ENCODE results near the gene ICE1.
"Not testable (repeated sequence)": the region's sequence is repeated elsewhere in the genome, so short reads cannot be mapped to it uniquely, and the experiment has no call there.

ICE1 gene

GRCh38 chr5:5470933-5471332, 48.5 kb downstream of the ICE1 start:
- H3K4me3 ChIP-seq (replicated peaks; ENCODE audit: low read depth, low read length) = no peak overlapping the region
- TF ChIP-seq CTCF (IDR thresholded peaks at IDR 0.05; ENCODE audit: insufficient read depth, low read length, poor library complexity, severe bottlenecking) = no peak
- H3K27me3 ChIP-seq (replicated peaks; ENCODE audit: control insufficient read depth, insufficient read depth, low read length) = no peaks in the 10 kb centered on the region
- H3K36me3 ChIP-seq (ENCODE audit: control insufficient read depth, insufficient read depth, low read length) = peaks cover 2% of the 10 kb centered on the region
- DNase-seq (ENCODE audit: extremely low read depth, insufficient read length) = no peak

GRCh38 chr5:5473226-5473625, 50.7 kb downstream of the ICE1 start:
- DNase-seq (ENCODE audit: extremely low read depth, insufficient read length) = no peak
- Histone ChIP-seq H3K27me3 (replicated peaks; ENCODE audit: control insufficient read depth, insufficient read depth, low read length) (no peaks in the 10 kb centered on the region), H3K4me3 (replicated peaks; ENCODE audit: low read depth, low read length) (no peak overlapping the region), H3K36me3 (ENCODE audit: control insufficient read depth, insufficient read depth, low read length) (peaks cover 2% of the 10 kb centered on the region)
- no peak for TF ChIP-seq CTCF (IDR thresholded peaks at IDR 0.05; ENCODE audit: insufficient read depth, low read length, poor library complexity, severe bottlenecking)

- Histone ChIP-seq H3K36me3 (ENCODE audit: control insufficient read depth, insufficient read depth, low read length) (peaks cover 2% of the 10 kb centered on the region), H3K27me3 (replicated peaks; ENCODE audit: control insufficient read depth, insufficient read depth, low read length) (no peaks in the 10 kb centered on the region), H3K4me3 (replicated peaks; ENCODE audit: low read depth, low read length) (no peak overlapping the region)
- no peak for DNase-seq (ENCODE audit: extremely low read depth, insufficient read length)
- TF ChIP-seq CTCF (IDR thresholded peaks at IDR 0.05; ENCODE audit: insufficient read depth, low read length, poor library complexity, severe bottlenecking) = no peak
These were observed 52.5 kb downstream of the ICE1 start for GRCh38 chr5:5474961-5475360.

GRCh38 chr5:5475975-5476374, 53.5 kb downstream of the ICE1 start:
- Histone ChIP-seq H3K4me3 (replicated peaks; ENCODE audit: low read depth, low read length) (no peak overlapping the region), H3K27me3 (replicated peaks; ENCODE audit: control insufficient read depth, insufficient read depth, low read length) (no peaks in the 10 kb centered on the region), H3K36me3 (ENCODE audit: control insufficient read depth, insufficient read depth, low read length) (peaks cover 2% of the 10 kb centered on the region)
- no peak for TF ChIP-seq CTCF (IDR thresholded peaks at IDR 0.05; ENCODE audit: insufficient read depth, low read length, poor library complexity, severe bottlenecking)
- DNase-seq (ENCODE audit: extremely low read depth, insufficient read length) = no peak

GRCh38 chr5:5479578-5479977, 57.1 kb downstream of the ICE1 start:
- H3K4me3 ChIP-seq (replicated peaks; ENCODE audit: low read depth, low read length); H3K27me3 ChIP-seq (replicated peaks; ENCODE audit: control insufficient read depth, insufficient read depth, low read length); DNase-seq (ENCODE audit: extremely low read depth, insufficient read length); H3K36me3 ChIP-seq (ENCODE audit: control insufficient read depth, insufficient read depth, low read length): not testable (repeated sequence)

- Histone ChIP-seq H3K27me3 (replicated peaks; ENCODE audit: control insufficient read depth, insufficient read depth, low read length) (no peaks in the 10 kb centered on the region), H3K4me3 (replicated peaks; ENCODE audit: low read depth, low read length) (no peak overlapping the region), H3K36me3 (ENCODE audit: control insufficient read depth, insufficient read depth, low read length) (peaks cover under 1% of the 10 kb centered on the region)
- DNase-seq (ENCODE audit: extremely low read depth, insufficient read length) = no peak
- no peak for TF ChIP-seq CTCF (IDR thresholded peaks at IDR 0.05; ENCODE audit: insufficient read depth, low read length, poor library complexity, severe bottlenecking)
These were observed 58.1 kb downstream of the ICE1 start for GRCh38 chr5:5480481-5481111.

All from GM06990 (cell line).